ENCODE data around the gene PNMA8B. TPM values are rescaled to one million over a fixed set of nuclear protein-coding genes. Genes with fewer than 3 reads are reported as not detected.
"Not testable (repeated sequence)": the region's sequence is repeated elsewhere in the genome, so short reads cannot be mapped to it uniquely, and the experiment has no call there.

The PNMA8B gene
- total RNA-seq, 1 donor from 2014 or later = 2.4 TPM

GRCh38 chr19:46533621-46534081, 38.0 kb upstream of the PNMA8B start:
- H3K9me3 Mint-ChIP-seq = no peaks in the 10 kb centered on the region
- no peaks in the 10 kb centered on the region for H3K36me3 Mint-ChIP-seq
- TF ChIP-seq CTCF (conservative IDR thresholded peaks at IDR 0.05) = no peak
- DNase-seq (ENCODE audit: extremely low spot score, unreplicated experiment) = no peak
- H3K27ac Mint-ChIP-seq = no peak overlapping the region
- peaks cover 11% of the 10 kb centered on the region for H3K4me1 Mint-ChIP-seq (ENCODE audit: unreplicated experiment)
- peaks cover 11% of the 10 kb centered on the region for H3K27me3 Mint-ChIP-seq
- H3K4me3 Mint-ChIP-seq = no peak overlapping the region

GRCh38 chr19:46533078-46533620, 37.5 kb upstream of the PNMA8B start:
- no peak for DNase-seq (ENCODE audit: extremely low spot score, unreplicated experiment)
- no peaks in the 10 kb centered on the region for H3K36me3 Mint-ChIP-seq
- no peak overlapping the region for H3K27ac Mint-ChIP-seq
- no peak for TF ChIP-seq CTCF (conservative IDR thresholded peaks at IDR 0.05)
- peaks cover 11% of the 10 kb centered on the region for H3K4me1 Mint-ChIP-seq (ENCODE audit: unreplicated experiment)
- H3K27me3 Mint-ChIP-seq = peaks cover 11% of the 10 kb centered on the region
- H3K4me3 Mint-ChIP-seq = no peak overlapping the region
- no peaks in the 10 kb centered on the region for H3K9me3 Mint-ChIP-seq

- no peak for TF ChIP-seq CTCF (conservative IDR thresholded peaks at IDR 0.05)
- Mint-ChIP-seq H3K4me1 (ENCODE audit: unreplicated experiment) (peaks cover 8% of the 10 kb centered on the region), H3K27ac (no peak overlapping the region), H3K36me3 (no peaks in the 10 kb centered on the region), H3K4me3 (no peak overlapping the region), H3K9me3 (no peaks in the 10 kb centered on the region), H3K27me3 (peaks cover 7% of the 10 kb centered on the region)
- DNase-seq (ENCODE audit: extremely low spot score, unreplicated experiment) = no peak
Measured at GRCh38 chr19:46530636-46531035, 35.0 kb upstream of the PNMA8B start.

GRCh38 chr19:46529622-46530451, 34.2 kb upstream of the PNMA8B start:
- Mint-ChIP-seq H3K4me1 (ENCODE audit: unreplicated experiment) (peaks cover 8% of the 10 kb centered on the region), H3K27ac (peak overlapping the region; percentile 12), H3K27me3 (peaks cover 4% of the 10 kb centered on the region), H3K36me3 (no peaks in the 10 kb centered on the region), H3K9me3 (no peaks in the 10 kb centered on the region), H3K4me3 (no peak overlapping the region)
- no peak for DNase-seq (ENCODE audit: extremely low spot score, unreplicated experiment)
- peak; percentile 99 for TF ChIP-seq CTCF (conservative IDR thresholded peaks at IDR 0.05)

GRCh38 chr19:46528601-46529590, 33.2 kb upstream of the PNMA8B start:
- no peak for TF ChIP-seq CTCF (conservative IDR thresholded peaks at IDR 0.05)
- no peak for DNase-seq (ENCODE audit: extremely low spot score, unreplicated experiment)
- no peak overlapping the region for H3K4me3 Mint-ChIP-seq
- peaks cover 8% of the 10 kb centered on the region for H3K4me1 Mint-ChIP-seq (ENCODE audit: unreplicated experiment)
- H3K9me3 Mint-ChIP-seq = no peaks in the 10 kb centered on the region
- H3K27me3 Mint-ChIP-seq = peaks cover 7% of the 10 kb centered on the region
- H3K27ac Mint-ChIP-seq = peak overlapping the region; percentile 12
- H3K36me3 Mint-ChIP-seq = no peaks in the 10 kb centered on the region

GRCh38 chr19:46526801-46527200, 31.1 kb upstream of the PNMA8B start:
- H3K4me1 Mint-ChIP-seq (ENCODE audit: unreplicated experiment); DNase-seq (ENCODE audit: extremely low spot score, unreplicated experiment); H3K4me3 Mint-ChIP-seq; H3K36me3 Mint-ChIP-seq; H3K27ac Mint-ChIP-seq; H3K9me3 Mint-ChIP-seq; H3K27me3 Mint-ChIP-seq: not testable (repeated sequence)
